Suprapubic skin (tissue), 4 donors: Measurements from ENCODE around the gene ITPK1. TPM values are rescaled to one million over a fixed set of nuclear protein-coding genes. Genes with fewer than 3 reads are reported as not detected.

Experiments used
- DNase-seq, 2 donors: peaks; one replicate each; pipeline ENCODE4 v3.0.0-alpha.2; 2019; ENCODE audit warnings: low spot score in 2 of 2
- H3K27ac ChIP-seq: fragments of 200-600 bp; sonication (generic); one replicate; pipeline ENCODE4 v1.5.1; 2019
- H3K27me3 ChIP-seq: fragments of 200-600 bp; sonication (generic); one replicate; pipeline ENCODE4 v1.5.1; 2019
- H3K36me3 ChIP-seq: fragments of 200-600 bp; sonication (generic); one replicate; pipeline ENCODE4 v1.5.1; 2019
- H3K4me1 ChIP-seq: fragments of 200-600 bp; sonication (generic); one replicate; pipeline ENCODE4 v1.5.1; 2019
- H3K4me3 ChIP-seq: fragments of 200-600 bp; sonication (generic); one replicate; pipeline ENCODE4 v1.5.1; 2019; ENCODE audit warnings: mild to moderate bottlenecking
- H3K9me3 ChIP-seq: fragments of 200-600 bp; sonication (generic); one replicate; pipeline ENCODE4 v1.5.1; 2019
- CTCF ChIP-seq, 2 donors: fragments of 200-600 bp in 1 of 2; fragments of 450-650 bp in 1 of 2; sonication (generic) in 1 of 2; IDR thresholded peaks; one replicate each; pipeline ENCODE4 v1.5.1; 2016 to 2019; ENCODE audit warnings: antibody characterized with exemption in 2 of 2, mild to moderate bottlenecking in 1 of 2, moderate library complexity in 1 of 2
- EP300 ChIP-seq: sonication (generic); formaldehyde crosslinking; IDR thresholded peaks from one replicate; pipeline ENCODE4 v1.6.1; 2017; ENCODE audit warnings: antibody characterized with exemption
- POLR2A ChIP-seq, 2 donors: fragments of 450-650 bp; IDR thresholded peaks; one replicate each; pipeline ENCODE4 v1.6.1; 2017; ENCODE audit warnings: antibody characterized with exemption in 2 of 2, mild to moderate bottlenecking in 2 of 2, moderate library complexity in 2 of 2
- POLR2AphosphoS5 ChIP-seq, 3 donors: sonication (generic); formaldehyde crosslinking; IDR thresholded peaks; one replicate each; pipeline ENCODE4 v1.6.1; 2017; ENCODE audit warnings: antibody characterized with exemption in 3 of 3
- WGBS: methylation state at CpG from one replicate; pipeline ENCODE4 v1.1.5; 2018; 5-methylcytosine and 5-hydroxymethylcytosine counted together
- total RNA-seq, 4 donors: library from RNA; depleted of rRNA; stranded (reverse); fragments of >200 nt; gene quantifications; one replicate each; pipeline ENCODE4 v1.1.0, GENCODE V29; 2016

The ITPK1 gene
- total RNA-seq, 4 donors from 2014 or later: 29.9 to 33.6 (median 32.2) TPM

DNA sequence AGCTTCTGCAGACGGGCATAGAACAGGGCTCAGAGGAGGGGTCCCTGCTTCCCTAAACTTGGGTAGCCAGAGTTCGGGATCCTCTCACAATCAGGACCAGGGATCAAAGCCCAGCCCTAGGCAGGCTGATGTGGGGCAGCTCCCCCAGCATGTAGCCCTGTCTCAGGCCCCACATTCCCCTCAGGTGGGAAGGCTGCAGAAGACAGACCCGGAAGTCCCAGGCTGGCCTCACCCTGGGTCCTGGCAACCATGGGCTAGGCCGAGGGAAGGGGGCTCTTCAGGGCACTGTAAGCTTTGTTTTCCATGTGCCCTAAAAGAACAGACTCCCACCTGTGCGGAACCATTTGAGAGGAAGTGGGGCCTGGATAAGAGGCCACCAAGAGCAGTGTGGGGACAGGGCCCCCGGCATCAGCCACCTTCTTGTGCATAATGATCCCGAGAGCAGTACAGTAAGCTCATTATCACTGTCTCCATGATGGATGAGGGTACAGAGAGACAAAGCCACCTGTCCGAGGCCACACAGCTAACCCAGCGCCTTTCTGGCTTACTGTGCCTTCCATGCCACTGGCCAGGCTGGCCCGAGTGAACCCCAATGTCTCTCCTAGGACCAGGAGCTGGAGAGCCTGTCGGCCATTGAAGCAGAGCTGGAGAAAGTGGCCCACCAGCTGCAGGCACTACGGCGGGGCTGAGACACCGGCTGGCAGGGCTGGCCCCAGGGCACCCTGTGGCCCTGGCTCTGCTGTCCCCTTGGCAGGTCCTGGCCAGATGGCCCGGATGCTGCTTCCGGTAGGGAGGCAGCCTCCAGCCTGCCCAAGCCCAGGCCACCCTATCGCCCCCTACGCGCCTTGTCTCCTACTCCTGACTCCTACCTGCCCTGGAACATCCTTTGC is 181.3 kb downstream of the ITPK1 start:
- no peaks in the 10 kb centered on the region for H3K36me3 ChIP-seq
- no peak overlapping the region for H3K27ac ChIP-seq
- H3K4me1 ChIP-seq: peaks cover 18% of the 10 kb centered on the region
- H3K4me3 ChIP-seq: no peak overlapping the region
- DNase-seq: no peak
- 95% methylated on average over 10 of the region's 19 CpGs for WGBS
- H3K9me3 ChIP-seq: no peaks in the 10 kb centered on the region
- H3K27me3 ChIP-seq: no peaks in the 10 kb centered on the region
- TF ChIP-seq CTCF (IDR thresholded peaks at IDR 0.05): no peak
- no peak for TF ChIP-seq EP300
- no peak for TF ChIP-seq POLR2AphosphoS5 (IDR thresholded peaks at IDR 0.05)
- no peak for TF ChIP-seq POLR2A (IDR thresholded peaks at IDR 0.05)

GRCh38 chr14:92933481-92933880 is 182.2 kb downstream of the ITPK1 start:
- Histone ChIP-seq H3K27ac (no peak overlapping the region), H3K4me3 (no peak overlapping the region), H3K36me3 (no peaks in the 10 kb centered on the region), H3K27me3 (no peaks in the 10 kb centered on the region), H3K4me1 (peaks cover 10% of the 10 kb centered on the region), H3K9me3 (no peaks in the 10 kb centered on the region)
- TF ChIP-seq POLR2A (IDR thresholded peaks at IDR 0.05) (no peak), EP300 (no peak), CTCF (IDR thresholded peaks at IDR 0.05) (no peak), POLR2AphosphoS5 (IDR thresholded peaks at IDR 0.05) (no peak)
- DNase-seq: no peak
- 79% methylated on average over 7 of the region's 8 CpGs for WGBS

DNA sequence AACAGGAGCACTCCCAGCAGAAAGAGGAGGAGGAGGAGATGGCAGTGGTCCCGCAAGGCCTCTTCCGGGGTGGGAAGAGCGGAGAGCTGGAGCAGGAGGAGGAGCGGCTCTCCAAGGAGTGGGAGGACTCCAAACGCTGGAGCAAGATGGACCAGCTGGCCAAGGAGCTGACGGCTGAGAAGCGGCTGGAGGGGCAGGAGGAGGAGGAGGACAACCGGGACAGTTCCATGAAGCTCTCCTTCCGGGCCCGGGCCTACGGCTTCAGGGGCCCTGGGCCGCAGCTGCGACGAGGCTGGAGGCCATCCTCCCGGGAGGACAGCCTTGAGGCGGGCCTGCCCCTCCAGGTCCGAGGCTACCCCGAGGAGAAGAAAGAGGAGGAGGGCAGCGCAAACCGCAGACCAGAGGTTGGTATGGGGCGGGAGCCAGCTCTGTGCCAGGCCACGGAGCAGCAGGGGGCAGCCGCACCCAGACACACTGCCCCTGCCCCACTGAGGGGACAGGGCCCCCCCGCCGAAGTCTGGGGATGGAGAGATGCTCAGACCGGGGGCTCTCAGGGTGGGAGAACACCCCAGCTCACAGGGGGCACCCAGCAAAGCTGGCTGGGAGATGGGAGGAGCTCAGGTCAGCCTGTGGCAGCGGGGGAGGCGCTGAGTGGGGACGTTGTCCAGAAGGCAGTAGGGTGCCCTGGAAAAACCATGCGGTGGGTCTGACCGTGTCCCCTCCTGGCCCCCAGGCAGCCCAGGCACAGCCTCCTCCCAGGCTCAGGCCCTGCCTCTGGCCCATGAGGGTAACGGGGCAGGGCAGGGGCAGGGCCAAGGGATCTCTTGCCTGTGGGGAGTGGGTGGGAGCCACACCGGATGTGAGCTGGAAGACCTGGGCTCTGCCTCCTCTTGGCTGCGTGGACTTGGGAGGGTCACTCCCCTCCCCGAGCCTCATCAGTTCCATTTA is 183.0 kb downstream of the ITPK1 start:
- Histone ChIP-seq H3K4me1 (peaks cover 8% of the 10 kb centered on the region), H3K4me3 (no peak overlapping the region), H3K27me3 (no peaks in the 10 kb centered on the region), H3K9me3 (no peaks in the 10 kb centered on the region), H3K36me3 (no peaks in the 10 kb centered on the region), H3K27ac (no peak overlapping the region)
- no peak for DNase-seq
- WGBS: 81% methylated on average over 33 of the region's 35 CpGs
- TF ChIP-seq POLR2A (IDR thresholded peaks at IDR 0.05): no peak
- TF ChIP-seq EP300: no peak
- no peak for TF ChIP-seq POLR2AphosphoS5 (IDR thresholded peaks at IDR 0.05)
- TF ChIP-seq CTCF (IDR thresholded peaks at IDR 0.05): no peak

GRCh38 chr14:92931681-92932447 is 183.9 kb downstream of the ITPK1 start:
- Histone ChIP-seq H3K27me3 (no peaks in the 10 kb centered on the region), H3K27ac (no peak overlapping the region), H3K36me3 (no peaks in the 10 kb centered on the region), H3K9me3 (no peaks in the 10 kb centered on the region), H3K4me1 (peaks cover 10% of the 10 kb centered on the region), H3K4me3 (no peak overlapping the region)
- TF ChIP-seq POLR2AphosphoS5 (IDR thresholded peaks at IDR 0.05) (no peak), EP300 (no peak), POLR2A (IDR thresholded peaks at IDR 0.05) (no peak), CTCF (IDR thresholded peaks at IDR 0.05) (no peak)
- WGBS: 92% methylated on average over 10 of the region's 18 CpGs
- no peak for DNase-seq
